IMR-90 (cell line): Measurements from ENCODE around the gene KCNK15. TPM values are rescaled to one million over a fixed set of nuclear protein-coding genes. Genes with fewer than 3 reads are reported as not detected.

Experiments
- ATAC-seq: fragments of 200-7000 bp; cut with Tn5 transposase; 2 replicates; pipeline ENCODE4 v1.9.1; 2020; ENCODE audit warnings: low read depth, mild to moderate bottlenecking, moderate library complexity
- BruUV-seq: library from RNA; stranded (reverse); fragments of 400-500 nt; replicated peaks from 2 replicates; lab custom pipeline; 2021; lab: Mats Ljungman, UMichigan
- CTCF ChIA-PET: fragments of 300-600 bp; formaldehyde crosslinking; extraction: SDS; loops from one replicate; lab custom pipeline; 2021; ENCODE audit warnings: antibody characterized with exemption; lab: Yijun Ruan, JAX
- POLR2A ChIA-PET: fragments of 300-600 bp; sonication (Branson Sonifier 250); formaldehyde crosslinking; loops from one replicate; lab custom pipeline; 2022; ENCODE audit warnings: antibody characterized with exemption; ENCODE audit not compliant: unreplicated experiment; lab: Charles Lee
- DNase-seq: peaks from one replicate; pipeline ENCODE4 v3.0.0; 2013
- H2AFZ ChIP-seq: replicated peaks from 2 replicates; pipeline ENCODE3; 2013; ENCODE audit warnings: low read length, mild to moderate bottlenecking; ENCODE audit not compliant: poor library complexity
- H2AK5ac ChIP-seq: 2 replicates; pipeline ENCODE4 v1.6.1; 2013; ENCODE audit warnings: low read depth, low read length, inconsistent platforms
- H2AK9ac ChIP-seq: replicated peaks from 2 replicates; pipeline ENCODE3; 2013; ENCODE audit warnings: mild to moderate bottlenecking, low read depth, low read length, moderate library complexity; ENCODE audit not compliant: poor library complexity
- H2BK120ac ChIP-seq: 2 replicates; pipeline ENCODE4 v1.6.1; 2013; ENCODE audit warnings: low read depth, low read length, inconsistent platforms
- H2BK15ac ChIP-seq: 3 replicates; pipeline ENCODE4 v1.6.1; 2013; ENCODE audit warnings: low read depth, low read length, inconsistent platforms
- H2BK20ac ChIP-seq: 2 replicates; pipeline ENCODE4 v1.6.1; 2013; ENCODE audit warnings: low read depth, mild to moderate bottlenecking, inconsistent platforms, low read length, moderate library complexity
- H2BK5ac ChIP-seq: 2 replicates; pipeline ENCODE4 v1.6.1; 2013; ENCODE audit warnings: mild to moderate bottlenecking, low read depth, low read length, inconsistent platforms; ENCODE audit not compliant: poor library complexity, severe bottlenecking
- H3K14ac ChIP-seq: replicated peaks from 2 replicates; pipeline ENCODE4 v1.6.1; 2013; ENCODE audit warnings: low read depth, low read length, inconsistent platforms
- H3K18ac ChIP-seq: 2 replicates; pipeline ENCODE4 v1.6.1; 2013; ENCODE audit warnings: low read depth, low read length, control low read depth
- H3K23ac ChIP-seq: 2 replicates; pipeline ENCODE4 v1.6.1; 2013; ENCODE audit warnings: low read depth, low read length, inconsistent platforms
- H3K27ac ChIP-seq: 2 replicates; pipeline ENCODE4 v1.5.1; 2013; ENCODE audit warnings: mild to moderate bottlenecking, control low read depth, low read length; ENCODE audit not compliant: insufficient read depth
- H3K27me3 ChIP-seq: 2 replicates; pipeline ENCODE4 v1.6.1; 2013; ENCODE audit warnings: low read length; ENCODE audit not compliant: control insufficient read depth, insufficient read depth
- H3K36me3 ChIP-seq: 2 replicates; pipeline ENCODE4 v1.6.1; 2013; ENCODE audit warnings: low read length, mixed read lengths; ENCODE audit not compliant: control insufficient read depth, insufficient read depth
- H3K4ac ChIP-seq: 2 replicates; pipeline ENCODE4 v1.6.1; 2013; ENCODE audit warnings: low read depth, low read length, inconsistent platforms
- H3K4me1 ChIP-seq: 2 replicates; pipeline ENCODE4 v1.6.1; 2013; ENCODE audit warnings: low read length, mixed read lengths; ENCODE audit not compliant: control insufficient read depth, insufficient read depth
- H3K4me2 ChIP-seq: 2 replicates; pipeline ENCODE4 v1.6.1; 2013; ENCODE audit warnings: low read depth, mild to moderate bottlenecking, control low read depth, low read length, moderate library complexity
- H3K4me3 ChIP-seq: 2 replicates; pipeline ENCODE4 v1.5.1; 2013; ENCODE audit warnings: low read depth, mild to moderate bottlenecking, control low read depth, low read length, moderate library complexity; ENCODE audit not compliant: insufficient read depth
- H3K56ac ChIP-seq: 2 replicates; pipeline ENCODE4 v1.6.1; 2013; ENCODE audit warnings: low read length, inconsistent platforms; ENCODE audit not compliant: insufficient read depth; ENCODE audit errors: extremely low read depth
- H3K79me1 ChIP-seq, 2 experiments: 2 replicates each; pipeline ENCODE4 v1.6.1; 2013; ENCODE audit warnings: low read length in 2 of 2, inconsistent platforms in 1 of 2, low read depth in 1 of 2
- H3K9ac ChIP-seq: 2 replicates; pipeline ENCODE4 v1.6.1; 2013; ENCODE audit warnings: low read depth, low read length, control low read depth
- H3K9me1 ChIP-seq: 2 replicates; pipeline ENCODE4 v1.6.1; 2013; ENCODE audit warnings: low read length, inconsistent platforms; ENCODE audit not compliant: insufficient read depth
- H3K9me3 ChIP-seq: 2 replicates; pipeline ENCODE4 v1.6.1; 2013; ENCODE audit warnings: low read length; ENCODE audit not compliant: control insufficient read depth, insufficient read depth
- H4K20me1 ChIP-seq: 2 replicates; pipeline ENCODE4 v1.6.1; 2013; ENCODE audit warnings: low read length, inconsistent platforms; ENCODE audit not compliant: insufficient read depth
- H4K5ac ChIP-seq: 2 replicates; pipeline ENCODE4 v1.6.1; 2013; ENCODE audit warnings: mild to moderate bottlenecking, low read depth, low read length, control low read depth
- H4K8ac ChIP-seq, 2 experiments: 2 replicates each; pipeline ENCODE4 v1.6.1; 2013; ENCODE audit warnings: low read depth in 2 of 2, low read length in 2 of 2, control low read depth in 1 of 2, inconsistent platforms in 1 of 2
- H4K91ac ChIP-seq: 2 replicates; pipeline ENCODE4 v1.6.1; 2013; ENCODE audit warnings: low read depth, low read length, inconsistent platforms; ENCODE audit not compliant: insufficient read depth
- BHLHE40 ChIP-seq: fragments of 150-350 bp; IDR thresholded peaks from 2 replicates; pipeline ENCODE4 v1.6.1; 2016; ENCODE audit warnings: mild to moderate bottlenecking, low read depth, low read length
- CHD1 ChIP-seq: IDR thresholded peaks from 2 replicates; pipeline ENCODE4 v1.6.1; 2012; ENCODE audit warnings: low read depth, low read length, improper control_type of control experiment
- MAFK ChIP-seq: IDR thresholded peaks from 2 replicates; pipeline ENCODE4 v1.6.1; 2012; ENCODE audit warnings: low read depth, low read length, improper control_type of control experiment
- MAZ ChIP-seq: IDR thresholded peaks from 2 replicates; pipeline ENCODE4 v1.6.1; 2012; ENCODE audit warnings: low read depth, mild to moderate bottlenecking, low read length, improper control_type of control experiment, moderate library complexity, borderline replicate concordance
- NFE2L2 ChIP-seq: fragments of 150-350 bp; IDR thresholded peaks from 2 replicates; pipeline ENCODE4 v1.6.1; 2016; ENCODE audit warnings: low read depth, mild to moderate bottlenecking, low read length
- RCOR1 ChIP-seq: IDR thresholded peaks from 2 replicates; pipeline ENCODE4 v1.6.1; 2012; ENCODE audit warnings: mild to moderate bottlenecking, low read length, improper control_type of control experiment; ENCODE audit not compliant: insufficient replicate concordance
- SMC3 ChIP-seq: fragments of 150-350 bp; IDR thresholded peaks from 2 replicates; pipeline ENCODE4 v1.6.1; 2016; ENCODE audit warnings: low read depth, mild to moderate bottlenecking, antibody characterized with exemption, low read length, moderate library complexity
- WGBS, 2 experiments: methylation state at CpG; one replicate each; pipeline versions ENCODE4 v1.1.5 to v1.1.7; 2013; ENCODE audit warnings: missing lambda C conversion rate in 2 of 2; ENCODE audit not compliant: insufficient read length in 1 of 2; ENCODE audit errors: extremely low coverage in 2 of 2; 5-methylcytosine and 5-hydroxymethylcytosine counted together
- dilution Hi-C: fragments of 300-500 bp; cut with HindIII; formaldehyde crosslinking; loops from one replicate; pipeline ENCODE4 v1.14.3; 2018; ENCODE audit warnings: low sequenced_read_pairs; ENCODE audit not compliant: unreplicated experiment
- in situ Hi-C: fragments of 300-500 bp; cut with MboI; formaldehyde crosslinking; loops from 3 replicates; pipeline ENCODE4 v1.14.3; 2019; ENCODE audit warnings: low sequenced_read_pairs, inconsistent platforms, mixed read lengths
- intact Hi-C: fragments of 100-400 bp; cut with micrococcal nuclease; formaldehyde crosslinking; loops from 2 replicates; pipeline ENCODE4 v1.10.0; 2022
- polyA plus RNA-seq, 3 experiments: library from polyadenylated mRNA; depleted of rRNA; stranded (reverse); fragments of >200 nt; gene quantifications; 2 replicates each; pipeline ENCODE4 v1.2.3, GENCODE V29; 2012; ENCODE audit warnings: low replicate concordance in 1 of 3
- total RNA-seq: library from RNA; depleted of rRNA; stranded (reverse); fragments of >200 nt; gene quantifications from 2 replicates; pipeline ENCODE4 v1.2.3, GENCODE V29; 2012
- TF ChIP-seq, protein P1 (sequence below): fragments of 150-350 bp; IDR thresholded peaks from 2 replicates; pipeline ENCODE4 v1.6.1; 2016; ENCODE audit warnings: low read depth, mild to moderate bottlenecking, low read length, moderate library complexity, borderline replicate concordance

The KCNK15 gene
- total and polyA plus RNA-seq, 2 of the 4 experiments (the other 2 are of a cell fraction), result not detected

- H4K91ac ChIP-seq, result no peak overlapping the region
- H4K8ac ChIP-seq, result no peak overlapping the region
- H3K27ac ChIP-seq, result no peak overlapping the region
- H4K5ac ChIP-seq, result no peak overlapping the region
- H2BK15ac ChIP-seq, result no peak overlapping the region
- no peak overlapping the region for H2AK5ac ChIP-seq
- no peaks in the 10 kb centered on the region for H3K4me1 ChIP-seq
- no peak overlapping the region for H2AK9ac ChIP-seq
- no peak overlapping the region for H3K4ac ChIP-seq
- TF ChIP-seq NFE2L2 (no peak), CHD1 (no peak), RCOR1 (no peak), SMC3 (no peak), MAFK (no peak), BHLHE40 (no peak), MAZ (no peak)
- TF ChIP-seq, protein P1, sequence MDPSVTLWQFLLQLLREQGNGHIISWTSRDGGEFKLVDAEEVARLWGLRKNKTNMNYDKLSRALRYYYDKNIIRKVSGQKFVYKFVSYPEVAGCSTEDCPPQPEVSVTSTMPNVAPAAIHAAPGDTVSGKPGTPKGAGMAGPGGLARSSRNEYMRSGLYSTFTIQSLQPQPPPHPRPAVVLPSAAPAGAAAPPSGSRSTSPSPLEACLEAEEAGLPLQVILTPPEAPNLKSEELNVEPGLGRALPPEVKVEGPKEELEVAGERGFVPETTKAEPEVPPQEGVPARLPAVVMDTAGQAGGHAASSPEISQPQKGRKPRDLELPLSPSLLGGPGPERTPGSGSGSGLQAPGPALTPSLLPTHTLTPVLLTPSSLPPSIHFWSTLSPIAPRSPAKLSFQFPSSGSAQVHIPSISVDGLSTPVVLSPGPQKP, result no peak
- H2AFZ ChIP-seq, result no peak overlapping the region
- no peaks in the 10 kb centered on the region for H3K9me3 ChIP-seq
- H2BK120ac ChIP-seq, result no peak overlapping the region
- DNase-seq (no peak), ATAC-seq (no peak)
- no TSS peak for BruUV-seq
- in situ Hi-C loops, result no loop called here
- H2BK20ac ChIP-seq, result no peak overlapping the region
- H3K14ac ChIP-seq, result no peak overlapping the region
- no peaks in the 10 kb centered on the region for H3K36me3 ChIP-seq
- H3K9ac ChIP-seq, result no peak overlapping the region
- H3K27me3 ChIP-seq, result peaks cover 23% of the 10 kb centered on the region
- no peak overlapping the region for H3K4me3 ChIP-seq
- CTCF ChIA-PET, result no interaction called here
- no peaks in the 10 kb centered on the region for H3K79me1 ChIP-seq
- no peak overlapping the region for H3K18ac ChIP-seq
- no peaks in the 10 kb centered on the region for H4K20me1 ChIP-seq
- no peak overlapping the region for H3K23ac ChIP-seq
- no CpG with 5 or more reads among the region's 3 CpGs for WGBS, 2 experiments
- dilution Hi-C loops, result no loop called here
- H3K9me1 ChIP-seq, result no peaks in the 10 kb centered on the region
- no peak overlapping the region for H2BK5ac ChIP-seq
- H3K4me2 ChIP-seq, result no peak overlapping the region
- intact Hi-C loops, result no loop called here
- no peak overlapping the region for H3K56ac ChIP-seq
- POLR2A ChIA-PET, result no interaction called here
Measured at GRCh38 chr20:44796758-44797457, 51.2 kb downstream of the KCNK15 start.
